ENCODE data around the gene IFNW1.

IFNW1 gene

GRCh38 chr9:21104787-21105186 is 36.8 kb downstream of the IFNW1 start:
- DNase-seq = no peak

GRCh38 chr9:21102305-21102704 is 39.3 kb downstream of the IFNW1 start:
- DNase-seq = no peak

DNA sequence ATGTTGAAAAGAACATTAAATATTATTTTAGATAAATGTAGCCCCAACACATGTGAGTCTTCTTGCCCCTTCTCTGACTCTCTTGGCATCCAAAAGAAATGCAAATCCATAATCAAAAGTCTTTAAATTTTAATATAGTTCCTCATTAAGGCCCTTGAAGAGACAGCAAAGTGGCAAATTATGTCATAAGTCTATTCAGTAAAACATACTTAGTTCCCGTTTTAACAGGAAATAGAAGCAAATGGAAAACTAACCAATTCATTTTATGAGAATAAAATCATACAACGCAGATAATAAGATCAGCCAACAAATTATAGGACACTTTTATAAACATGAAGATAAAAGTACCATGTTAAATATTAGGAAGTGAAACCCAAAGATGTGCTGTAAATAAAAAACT is 43.8 kb downstream of the IFNW1 start:
- no peak for DNase-seq

DNA sequence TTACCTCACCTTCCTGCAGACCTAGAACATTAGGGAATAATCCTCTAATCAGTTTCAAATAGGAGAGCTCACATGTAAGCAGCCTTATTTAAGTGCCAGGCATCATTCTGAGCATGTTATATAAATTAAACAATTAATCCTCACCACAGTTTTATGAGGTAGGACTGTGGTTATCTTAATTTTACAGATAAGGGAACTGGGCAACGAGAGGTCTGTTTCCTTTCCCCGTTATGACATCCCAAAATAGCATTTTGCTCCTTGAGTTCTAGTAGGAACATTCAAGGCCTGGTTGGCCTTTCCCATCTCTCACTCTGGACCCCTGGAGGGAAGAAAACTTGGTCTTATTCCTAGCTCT is 44.8 kb downstream of the IFNW1 start:
- no peak for DNase-seq

DNA sequence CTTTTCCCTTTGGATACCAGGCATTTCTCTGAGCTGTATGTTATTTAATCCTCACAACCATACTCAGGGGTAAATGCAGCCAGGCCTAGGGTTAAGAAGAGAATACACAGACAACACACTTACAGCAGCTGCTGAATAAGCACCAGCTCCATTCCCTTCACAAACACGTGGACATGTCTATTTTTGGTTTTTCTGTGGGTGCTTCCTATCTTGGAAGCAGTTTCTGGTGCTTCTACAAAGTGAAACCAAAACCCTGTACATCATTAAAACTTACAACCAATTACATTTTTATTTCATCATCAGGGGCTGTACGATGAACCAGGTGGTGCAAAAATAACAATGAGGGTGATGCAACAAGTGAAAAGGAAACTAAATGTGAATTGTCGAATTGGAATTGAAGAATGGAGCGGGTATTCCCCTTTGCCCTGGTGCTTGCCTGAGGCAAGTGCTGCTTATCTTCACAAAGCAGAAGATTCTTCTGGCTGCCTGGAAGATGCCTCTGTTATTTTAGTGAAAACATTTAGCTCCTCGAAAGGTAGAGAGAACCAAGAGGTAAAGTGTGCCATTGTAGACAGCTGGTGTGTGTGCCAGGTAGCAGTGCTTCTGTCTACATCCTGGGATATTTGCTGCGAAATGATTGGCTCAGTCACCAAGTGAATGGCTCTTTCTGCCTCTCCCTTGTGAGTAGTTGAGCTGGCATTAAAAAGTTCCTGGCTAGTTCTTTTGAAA is 45.3 kb downstream of the IFNW1 start:
- DNase-seq = peak; percentile 36 to 39

GRCh38 chr9:21095561-21095960 is 46.1 kb downstream of the IFNW1 start:
- no peak for DNase-seq

Data from activated T-cell treated with anti-CD3 and anti-CD28 coated beads, Interleukin-2, amount 50 U/mL, for 48 hours (primary cell).